ENCODE data around the gene SPATA6.
"Not testable (repeated sequence)": the region's sequence is repeated elsewhere in the genome, so short reads cannot be mapped to it uniquely, and the experiment has no call there.

Gene SPATA6

GRCh38 chr1:48356901-48357300 lies 115.1 kb downstream of the SPATA6 start:
- DNase-seq (ENCODE audit: low spot score): no peak

DNA sequence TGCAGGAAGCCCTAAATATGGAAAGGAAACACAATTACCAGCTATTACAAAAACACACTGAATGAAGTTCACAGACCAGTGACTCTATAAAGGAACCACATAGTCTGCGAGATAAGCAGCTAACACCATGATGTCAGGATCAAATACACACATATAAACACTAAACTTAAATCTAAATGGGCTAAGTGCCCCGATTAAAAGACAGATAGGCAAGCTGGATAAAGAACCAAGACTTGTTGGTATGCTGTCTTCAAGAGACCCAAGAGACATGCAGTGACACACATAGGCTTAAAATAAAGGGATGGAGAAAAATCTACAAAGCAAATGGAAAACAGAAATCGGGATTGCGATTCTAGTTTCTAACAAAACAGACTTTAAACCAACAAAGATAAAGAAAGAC lies 127.6 kb downstream of the SPATA6 start:
- DNase-seq (ENCODE audit: low spot score): no peak

DNA sequence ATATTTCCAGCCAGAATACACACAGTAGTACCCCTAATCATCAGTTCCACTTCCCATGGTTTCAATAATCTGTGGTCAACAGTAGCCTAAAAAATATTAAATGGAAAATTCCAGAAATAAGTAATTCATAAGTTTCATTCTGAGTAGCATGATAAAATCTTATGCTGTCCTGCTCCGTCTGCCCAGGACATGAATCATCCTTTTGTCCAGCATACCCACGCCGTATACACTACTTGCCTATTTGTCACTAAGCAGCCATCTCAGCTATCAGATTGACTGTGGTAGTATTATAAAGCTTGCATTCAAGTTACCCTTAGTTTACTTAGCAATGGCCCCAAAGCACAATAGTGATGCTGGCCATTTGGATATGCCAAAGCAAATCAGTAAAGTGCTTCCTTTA lies 130.8 kb downstream of the SPATA6 start:
- DNase-seq (ENCODE audit: low spot score): no peak

GRCh38 chr1:48338257-48338656 lies 133.7 kb downstream of the SPATA6 start:
- DNase-seq (ENCODE audit: low spot score): no peak

- no peak for DNase-seq (ENCODE audit: low spot score)
These were observed 138.7 kb downstream of the SPATA6 start for GRCh38 chr1:48333316-48333715.

- DNase-seq (ENCODE audit: low spot score): no peak
These were observed 139.9 kb downstream of the SPATA6 start for GRCh38 chr1:48332115-48332514.

DNA sequence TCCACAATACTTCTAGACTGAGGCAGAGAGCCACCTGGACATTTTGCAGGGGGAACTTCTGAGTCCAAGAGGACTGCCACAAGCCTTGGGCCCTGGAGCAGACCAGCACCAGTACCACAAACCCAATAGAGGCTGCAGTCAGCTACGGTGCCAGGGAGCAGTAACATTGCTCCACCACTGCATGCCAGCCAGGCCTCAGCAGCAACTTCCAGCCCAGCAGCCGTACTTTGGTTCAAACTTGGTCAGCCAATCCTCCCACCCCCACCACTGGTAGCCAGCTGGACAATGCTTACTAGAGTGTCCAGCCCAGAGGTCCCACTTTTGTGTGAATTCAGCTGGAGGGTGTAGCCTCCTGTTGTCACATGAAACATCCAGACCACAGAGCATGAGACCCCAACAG lies 142.1 kb downstream of the SPATA6 start:
- no peak for DNase-seq (ENCODE audit: low spot score)

- DNase-seq (ENCODE audit: low spot score): no peak
These were observed 142.5 kb downstream of the SPATA6 start for GRCh38 chr1:48329486-48329885.

GRCh38 chr1:48311829-48312228 lies 160.2 kb downstream of the SPATA6 start:
- DNase-seq (ENCODE audit: low spot score): not testable (repeated sequence)

- DNase-seq (ENCODE audit: low spot score): no peak
These were observed 162.4 kb downstream of the SPATA6 start for GRCh38 chr1:48309564-48310082.

GRCh38 chr1:48302652-48303051 lies 169.4 kb downstream of the SPATA6 start:
- DNase-seq (ENCODE audit: low spot score): no peak

DNA sequence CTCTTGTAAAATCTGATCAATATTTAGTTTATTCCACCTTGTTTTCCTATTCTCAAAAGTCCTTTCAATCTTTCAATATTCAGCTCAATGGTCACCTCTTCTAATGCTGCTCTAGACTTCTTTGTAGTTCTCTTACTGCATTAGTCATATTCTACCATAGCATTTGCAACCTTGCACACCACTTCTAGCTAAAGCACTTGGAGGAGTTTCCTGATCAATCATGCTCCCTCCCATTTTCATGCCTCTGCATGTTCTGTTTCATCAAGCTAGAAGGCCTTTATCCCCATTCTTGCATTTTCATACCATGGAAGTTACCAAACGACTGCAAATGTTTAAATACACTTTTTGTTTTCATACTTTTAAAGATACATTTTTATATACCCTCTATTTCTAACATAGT lies 177.3 kb downstream of the SPATA6 start:
- DNase-seq (ENCODE audit: low spot score): no peak

DNA sequence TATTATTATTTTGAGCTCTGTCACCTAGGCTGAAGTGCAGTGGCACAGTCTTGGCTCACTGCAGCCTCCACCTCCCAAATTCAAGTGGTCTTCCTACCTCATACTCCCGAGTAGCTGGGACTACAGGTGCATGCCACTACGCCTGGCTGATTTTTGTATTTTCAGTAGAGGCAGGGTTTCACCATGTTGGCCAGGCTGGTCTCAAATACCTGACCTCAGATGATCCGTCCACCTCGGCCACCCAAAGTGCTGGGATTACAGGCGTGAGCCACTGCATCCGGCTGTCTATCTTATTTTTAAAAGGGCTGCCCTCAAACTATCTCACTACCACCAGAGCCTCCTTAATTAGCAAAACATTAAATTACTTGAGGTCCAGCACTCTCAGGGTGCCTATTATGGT lies 177.9 kb downstream of the SPATA6 start:
- not testable (repeated sequence) for DNase-seq (ENCODE audit: low spot score)

DNA sequence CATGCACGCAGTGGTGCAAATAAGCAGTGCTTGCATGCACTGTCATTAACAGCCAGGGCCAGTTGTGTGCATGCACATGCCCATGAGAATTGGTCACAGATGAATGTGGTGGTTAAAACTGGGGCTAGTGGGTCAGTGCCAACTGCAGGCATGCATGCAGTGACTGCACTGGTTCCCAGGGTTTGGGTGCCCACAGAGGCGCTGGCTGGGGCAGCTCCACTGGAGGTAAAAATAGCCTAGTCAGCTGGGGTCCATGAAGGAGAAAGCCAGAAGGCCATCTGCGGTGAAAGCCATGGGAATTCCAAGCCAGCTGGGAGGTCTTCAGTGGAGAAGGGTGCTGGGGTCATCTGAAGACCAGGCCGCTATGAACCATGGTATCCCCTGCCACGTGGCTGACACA lies 179.3 kb downstream of the SPATA6 start:
- no peak for DNase-seq (ENCODE audit: low spot score)

GRCh38 chr1:48291421-48291820 lies 180.6 kb downstream of the SPATA6 start:
- no peak for DNase-seq (ENCODE audit: low spot score)

DNA sequence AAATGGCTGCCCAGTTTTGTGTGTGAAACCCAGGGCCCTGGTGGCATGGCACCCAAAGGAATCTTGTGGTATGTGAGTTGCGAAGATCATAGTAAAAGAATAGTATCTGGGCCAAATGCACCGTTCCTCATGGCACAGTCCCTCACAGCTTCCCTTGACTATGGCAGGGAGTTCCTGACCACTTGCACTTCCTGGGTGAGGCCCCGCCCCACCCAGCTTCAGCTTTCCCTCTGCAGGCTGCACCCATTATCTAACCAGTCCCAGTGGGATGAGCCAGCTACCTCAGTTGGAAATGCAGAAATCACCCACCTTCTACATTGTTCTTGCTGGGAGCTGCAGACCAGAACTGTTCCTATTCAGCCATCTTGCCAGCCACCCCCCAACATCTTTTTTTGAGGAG lies 186.5 kb downstream of the SPATA6 start:
- DNase-seq (ENCODE audit: low spot score): no peak

DNA sequence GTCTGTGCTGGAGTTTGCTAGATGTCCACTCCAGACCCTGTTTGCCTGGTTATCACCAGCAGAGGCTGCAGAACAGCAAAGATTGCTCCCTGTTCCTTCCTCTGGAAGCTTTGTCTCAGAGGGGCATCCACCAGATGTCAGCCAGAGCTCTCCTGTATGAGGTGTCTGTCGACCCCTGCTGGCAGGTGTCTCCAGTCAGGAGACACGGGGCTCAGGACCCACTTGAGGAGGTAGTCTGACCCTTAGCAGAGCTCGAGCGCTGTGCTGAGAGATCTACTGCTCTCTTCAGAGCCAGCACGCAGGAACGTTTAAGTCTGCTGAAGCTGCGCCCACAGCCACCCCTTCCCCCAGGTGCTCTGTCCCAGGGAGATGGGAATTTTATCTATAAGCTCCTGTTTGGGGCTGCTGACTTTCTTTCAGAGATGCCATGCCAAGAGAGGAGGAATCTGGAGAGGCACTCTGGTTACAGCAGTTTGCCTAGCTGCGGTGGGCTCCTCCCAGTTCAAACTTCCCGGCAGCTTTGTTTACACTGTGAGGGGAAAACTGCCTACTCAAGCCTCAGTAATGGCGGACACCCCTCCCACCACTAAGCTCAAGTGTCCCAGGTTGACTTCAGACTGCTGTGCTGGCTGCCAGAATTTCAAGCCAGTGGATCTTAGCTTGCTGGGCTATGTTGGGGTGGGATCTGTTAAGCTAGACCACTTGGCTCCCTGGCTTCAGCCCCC lies 187.1 kb downstream of the SPATA6 start:
- not testable (repeated sequence) for DNase-seq (ENCODE audit: low spot score)

DNA sequence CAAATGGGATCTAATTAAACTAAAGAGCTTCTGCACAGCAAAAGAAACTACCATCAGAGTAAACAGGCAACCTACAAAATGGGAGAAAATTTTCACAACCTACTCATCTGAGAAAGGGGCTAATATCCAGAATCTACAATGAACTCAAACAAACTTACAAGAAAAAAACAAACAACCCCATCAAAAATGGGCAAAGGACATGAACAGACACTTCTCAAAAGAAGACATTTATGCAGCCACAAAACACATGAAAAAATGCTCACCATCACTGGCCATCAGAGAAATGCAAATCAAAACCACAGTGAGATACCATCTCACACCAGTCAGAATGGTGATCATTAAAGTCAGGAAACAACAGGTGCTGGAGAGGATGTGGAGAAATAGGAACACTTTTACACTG lies 189.7 kb downstream of the SPATA6 start:
- not testable (repeated sequence) for DNase-seq (ENCODE audit: low spot score)

DNA sequence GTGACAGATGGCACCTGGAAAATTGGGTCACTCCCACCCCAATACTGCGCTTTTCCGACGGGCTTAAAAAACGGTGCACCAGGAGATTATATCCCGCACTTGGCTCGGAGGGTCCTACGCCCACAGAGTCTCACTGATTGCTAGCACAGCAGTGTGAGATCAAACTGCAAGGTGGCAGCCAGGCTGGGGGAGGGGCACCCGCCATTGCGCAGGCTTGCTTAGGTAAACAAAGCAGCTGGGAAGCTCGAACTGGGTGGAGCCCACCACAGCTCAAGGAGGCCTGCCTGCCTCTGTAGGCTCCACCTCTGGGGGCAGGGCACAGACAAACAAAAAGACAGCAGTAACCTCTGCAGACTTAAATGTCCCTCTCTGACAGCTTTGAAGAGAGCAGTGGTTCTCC lies 194.6 kb downstream of the SPATA6 start:
- not testable (repeated sequence) for DNase-seq (ENCODE audit: low spot score)

GRCh38 chr1:48266576-48266975 lies 205.4 kb downstream of the SPATA6 start:
- no peak for DNase-seq (ENCODE audit: low spot score)

- DNase-seq (ENCODE audit: low spot score): no peak
These were observed 209.0 kb downstream of the SPATA6 start for GRCh38 chr1:48263041-48263440.

DNA sequence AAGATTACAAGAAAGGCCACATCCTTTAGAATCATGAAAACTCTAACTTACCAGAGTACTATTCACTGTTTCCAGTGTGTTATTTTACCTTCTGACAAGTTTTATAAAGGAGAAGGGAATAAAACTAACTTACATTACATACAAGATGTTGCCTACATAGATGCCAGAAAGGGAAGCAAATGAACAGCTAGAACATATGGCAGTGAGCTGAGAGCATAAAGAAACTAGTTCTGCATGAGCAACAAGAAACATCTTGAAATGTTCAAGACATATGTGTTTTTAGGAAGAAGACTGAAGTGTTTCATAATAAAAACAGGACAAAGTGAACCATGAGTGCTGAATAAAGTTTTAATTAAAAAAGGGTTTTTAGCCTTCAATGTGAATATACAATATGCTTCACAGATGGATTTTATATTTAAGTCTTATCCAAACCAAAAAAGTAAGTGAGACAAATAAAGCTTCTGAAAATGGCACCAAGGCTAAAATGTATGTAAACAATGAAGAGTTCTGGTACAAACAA lies 210.1 kb downstream of the SPATA6 start:
- no peak for DNase-seq (ENCODE audit: low spot score)

GRCh38 chr1:48258106-48258505 lies 213.9 kb downstream of the SPATA6 start:
- DNase-seq (ENCODE audit: low spot score): no peak

GRCh38 chr1:48254254-48254653 lies 217.8 kb downstream of the SPATA6 start:
- no peak for DNase-seq (ENCODE audit: low spot score)

All from hepatic stellate cell (primary cell).